Retinal pigment epithelial cell (primary cell): Measurements from ENCODE around the gene ABCC1.
"Not testable (repeated sequence)": the region's sequence is repeated elsewhere in the genome, so short reads cannot be mapped to it uniquely, and the experiment has no call there.

Experiments
- DNase-seq: peaks from one replicate; pipeline ENCODE4 v3.0.0-alpha.2; 2010; ENCODE audit warnings: low read depth
- H3K4me3 ChIP-seq: 2 replicates; pipeline ENCODE4 v1.5.1; 2011; ENCODE audit warnings: mild to moderate bottlenecking, low read length, control low read depth, moderate library complexity
- TF ChIP-seq, protein P1 (sequence below): conservative IDR thresholded peaks from 2 replicates; pipeline ENCODE4 v1.5.1; 2011; ENCODE audit warnings: low read depth, low read length, control low read depth, inconsistent platforms

ABCC1 gene

DNA sequence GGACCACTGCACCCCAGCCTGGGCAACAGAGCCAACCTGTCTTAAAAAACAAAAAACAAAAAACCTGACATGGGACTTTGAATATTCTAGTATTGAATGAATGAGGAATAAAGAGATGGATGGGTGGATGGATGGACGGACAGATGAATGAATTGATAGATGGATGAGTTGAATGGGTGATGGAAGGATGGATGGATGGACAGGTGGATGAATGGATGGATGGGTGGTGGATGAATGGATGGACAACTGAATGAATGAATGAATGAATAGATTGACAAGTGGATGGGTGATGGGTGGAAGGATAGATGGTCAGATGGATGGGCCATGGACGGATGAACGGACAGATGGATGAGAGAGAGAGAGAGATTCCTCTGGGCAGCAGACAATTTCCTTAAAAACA lies 38.2 kb upstream of the ABCC1 start:
- DNase-seq = no peak
- no peak overlapping the region for H3K4me3 ChIP-seq
- TF ChIP-seq, protein P1, sequence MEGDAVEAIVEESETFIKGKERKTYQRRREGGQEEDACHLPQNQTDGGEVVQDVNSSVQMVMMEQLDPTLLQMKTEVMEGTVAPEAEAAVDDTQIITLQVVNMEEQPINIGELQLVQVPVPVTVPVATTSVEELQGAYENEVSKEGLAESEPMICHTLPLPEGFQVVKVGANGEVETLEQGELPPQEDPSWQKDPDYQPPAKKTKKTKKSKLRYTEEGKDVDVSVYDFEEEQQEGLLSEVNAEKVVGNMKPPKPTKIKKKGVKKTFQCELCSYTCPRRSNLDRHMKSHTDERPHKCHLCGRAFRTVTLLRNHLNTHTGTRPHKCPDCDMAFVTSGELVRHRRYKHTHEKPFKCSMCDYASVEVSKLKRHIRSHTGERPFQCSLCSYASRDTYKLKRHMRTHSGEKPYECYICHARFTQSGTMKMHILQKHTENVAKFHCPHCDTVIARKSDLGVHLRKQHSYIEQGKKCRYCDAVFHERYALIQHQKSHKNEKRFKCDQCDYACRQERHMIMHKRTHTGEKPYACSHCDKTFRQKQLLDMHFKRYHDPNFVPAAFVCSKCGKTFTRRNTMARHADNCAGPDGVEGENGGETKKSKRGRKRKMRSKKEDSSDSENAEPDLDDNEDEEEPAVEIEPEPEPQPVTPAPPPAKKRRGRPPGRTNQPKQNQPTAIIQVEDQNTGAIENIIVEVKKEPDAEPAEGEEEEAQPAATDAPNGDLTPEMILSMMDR = no peak

DNA sequence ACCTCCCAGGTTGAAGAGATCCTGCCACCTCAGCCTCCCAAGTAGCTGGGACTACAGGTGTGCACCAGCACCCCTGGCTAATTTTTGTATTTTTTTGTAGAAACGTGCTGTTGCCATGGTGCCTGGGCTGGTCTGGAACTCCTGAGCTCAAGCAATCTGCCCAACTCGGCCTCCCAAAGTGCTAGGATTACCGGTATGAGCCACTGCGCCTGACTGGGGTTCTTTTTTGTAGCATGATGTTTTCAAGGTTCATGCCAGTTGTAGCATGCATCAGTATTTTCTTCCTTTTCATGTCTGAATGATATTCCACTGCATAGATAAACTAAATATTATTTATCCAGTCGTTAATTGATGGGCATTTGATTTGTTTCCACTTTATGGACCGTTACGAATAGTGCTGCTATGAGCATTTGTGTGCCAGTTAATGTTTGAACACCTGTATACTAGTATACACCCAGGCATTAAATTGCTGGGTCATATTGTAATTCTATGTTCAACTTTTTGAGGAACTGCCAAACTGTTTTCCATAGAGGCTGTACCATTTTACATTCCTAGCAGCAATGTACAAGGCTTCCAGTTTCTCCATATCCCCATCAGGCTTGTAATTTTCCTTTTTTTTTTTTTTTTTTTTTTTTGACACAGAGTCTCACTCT lies 36.2 kb upstream of the ABCC1 start:
- no peak for DNase-seq
- TF ChIP-seq, protein P1 = no peak
- no peak overlapping the region for H3K4me3 ChIP-seq

DNA sequence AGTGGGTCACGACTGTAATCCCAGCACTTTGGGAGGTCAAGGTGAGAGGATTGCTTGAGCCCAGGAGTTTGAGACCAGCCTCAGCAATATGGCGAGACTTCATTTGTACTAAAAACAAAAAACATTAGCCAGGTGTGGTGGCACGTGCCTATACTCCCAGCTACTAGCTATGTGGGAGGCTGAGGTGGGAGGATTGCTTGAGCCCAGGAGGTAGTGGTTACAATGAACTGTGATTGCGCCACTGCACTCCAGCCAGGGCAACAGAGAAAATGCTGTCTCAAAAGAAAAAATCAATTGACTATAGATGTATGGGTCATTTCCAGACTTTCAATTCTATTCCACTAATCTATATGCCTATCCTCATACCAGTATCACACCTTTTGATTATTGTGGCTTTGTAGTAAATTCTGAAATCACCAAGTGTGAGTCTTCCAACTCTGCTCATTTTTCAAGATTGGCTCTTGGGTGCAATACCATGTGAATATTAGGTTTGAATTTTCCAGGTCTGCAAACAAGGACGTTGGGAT lies 33.8 kb upstream of the ABCC1 start:
- DNase-seq = no peak
- H3K4me3 ChIP-seq = no peak overlapping the region
- TF ChIP-seq, protein P1 = no peak

DNA sequence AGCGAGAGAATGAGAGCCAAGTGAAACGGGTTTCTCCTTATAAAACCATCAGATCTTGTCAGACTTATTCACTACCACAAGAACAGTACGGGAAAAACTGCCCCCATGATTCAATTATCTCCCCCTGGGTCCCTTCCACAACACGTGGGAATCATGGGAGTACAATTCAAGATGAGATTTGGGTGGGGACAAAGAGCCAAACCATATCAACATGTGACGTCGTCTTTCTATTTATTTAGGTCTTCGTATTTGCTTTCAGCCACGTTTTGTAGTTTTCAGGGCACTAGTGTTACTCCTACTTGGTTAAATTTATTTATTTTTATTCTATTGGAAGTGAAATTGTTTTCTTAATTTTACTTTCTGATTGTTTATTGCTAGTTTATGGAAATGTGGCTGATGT lies 33.1 kb upstream of the ABCC1 start:
- H3K4me3 ChIP-seq = no peak overlapping the region
- no peak for DNase-seq
- TF ChIP-seq, protein P1 = no peak

DNA sequence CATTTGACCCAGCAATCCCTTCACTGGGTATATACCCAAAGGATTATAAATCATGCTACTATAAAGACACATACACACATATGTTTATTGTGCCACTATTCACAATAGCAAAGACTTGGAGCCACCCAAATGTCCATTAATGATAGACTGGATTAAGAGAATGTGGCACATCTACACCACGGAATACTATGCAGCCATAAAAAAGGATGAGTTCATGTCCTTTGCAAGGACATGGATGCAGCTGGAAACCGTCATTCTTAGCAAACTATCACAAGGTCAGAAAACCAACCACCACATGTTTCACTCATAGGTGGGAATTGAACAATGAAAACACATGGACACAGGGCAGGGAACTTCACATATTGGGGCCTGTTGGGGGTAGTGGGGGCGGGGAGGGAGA lies 31.1 kb upstream of the ABCC1 start:
- H3K4me3 ChIP-seq, DNase-seq: not testable (repeated sequence)

DNA sequence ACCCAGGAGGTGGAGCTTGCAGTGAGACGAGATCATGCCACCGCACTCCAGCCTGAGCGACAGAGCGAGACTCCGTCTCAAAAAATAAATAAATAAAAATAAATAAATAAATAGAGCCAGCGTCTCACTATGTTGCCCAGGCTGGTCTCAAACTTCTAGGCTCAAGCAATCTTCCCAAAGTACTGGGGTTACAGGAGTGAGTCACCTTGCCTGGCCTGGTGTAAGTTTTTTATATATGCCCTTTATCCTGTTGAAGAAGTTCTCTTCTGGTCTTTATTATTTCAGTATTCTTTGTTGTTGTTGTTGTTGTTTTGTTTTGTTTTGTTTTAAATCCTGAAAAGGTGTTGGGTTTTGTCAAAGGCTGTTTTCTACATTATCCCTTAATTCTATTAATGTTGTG lies 30.1 kb upstream of the ABCC1 start:
- no peak overlapping the region for H3K4me3 ChIP-seq

DNA sequence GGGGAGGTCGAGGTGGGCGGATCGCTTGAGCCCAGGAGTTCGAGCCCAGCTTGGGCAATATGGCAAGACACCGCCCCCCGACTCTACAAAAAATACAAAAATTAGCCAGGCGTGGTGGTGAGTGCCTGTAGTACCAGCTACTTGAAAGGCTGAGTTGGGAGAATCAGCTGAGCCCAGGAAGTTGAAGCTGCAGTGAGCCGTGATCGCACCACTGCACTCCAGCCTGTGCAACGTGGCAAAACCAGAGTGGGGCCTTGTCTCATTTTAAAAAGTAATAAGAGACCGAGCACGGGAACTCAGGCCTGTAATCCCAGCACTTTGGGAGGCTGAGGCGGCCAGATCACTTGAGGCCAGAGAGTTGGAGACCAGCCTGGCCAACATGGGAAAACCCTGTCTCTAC lies 24.4 kb upstream of the ABCC1 start:
- DNase-seq = no peak
- TF ChIP-seq, protein P1 = no peak
- no peak overlapping the region for H3K4me3 ChIP-seq

More for the DNA sequence above, 30.1 kb upstream of the ABCC1 start:
- TF ChIP-seq, protein P1 = no peak
- no peak for DNase-seq
